Measurements from ENCODE around the gene CEACAM16.

CEACAM16 gene

DNA sequence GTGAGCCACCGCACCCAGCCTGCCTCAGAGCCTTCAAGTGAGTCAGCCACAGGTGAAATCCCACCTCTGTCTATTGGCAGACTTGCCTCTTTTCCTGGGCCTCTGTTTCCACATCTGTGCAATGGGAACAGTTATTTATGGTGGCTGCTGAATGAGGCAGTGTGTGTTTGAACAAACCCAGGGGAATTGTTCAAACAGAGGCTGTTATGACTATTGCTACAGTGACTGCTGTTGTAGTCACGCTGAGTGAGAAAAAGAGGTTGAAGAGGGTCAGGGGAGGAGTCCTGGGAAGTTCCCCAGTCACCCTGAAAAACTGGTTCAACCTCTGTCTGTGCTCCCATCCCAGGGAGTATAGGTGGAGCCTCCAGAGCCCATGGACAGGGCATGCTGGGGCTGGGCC lies 27.6 kb upstream of the CEACAM16 start, which contains the start of gene CEACAM19:
Gene CEACAM19, plus strand, starts transcription at position 83 of the 400 bp plus-strand sequence. CDS start 450 bp downstream, outside the sequence.
- Histone ChIP-seq H3K36me3 (replicated peaks) (no peaks in the 10 kb centered on the region), H3K27me3 (replicated peaks) (no peaks in the 10 kb centered on the region), H3K4me3 (ENCODE audit: low read depth, low read length) (no peak within 1 kb of the TSS), H3K27ac (no peak within 1 kb of the TSS)
- DNase-seq = no peak
- in situ Hi-C loops (cut with HindIII; ENCODE audit: low pct_ligation_motif_present, low sequenced_read_pairs) = no loop called here
- TF ChIP-seq, protein P1, sequence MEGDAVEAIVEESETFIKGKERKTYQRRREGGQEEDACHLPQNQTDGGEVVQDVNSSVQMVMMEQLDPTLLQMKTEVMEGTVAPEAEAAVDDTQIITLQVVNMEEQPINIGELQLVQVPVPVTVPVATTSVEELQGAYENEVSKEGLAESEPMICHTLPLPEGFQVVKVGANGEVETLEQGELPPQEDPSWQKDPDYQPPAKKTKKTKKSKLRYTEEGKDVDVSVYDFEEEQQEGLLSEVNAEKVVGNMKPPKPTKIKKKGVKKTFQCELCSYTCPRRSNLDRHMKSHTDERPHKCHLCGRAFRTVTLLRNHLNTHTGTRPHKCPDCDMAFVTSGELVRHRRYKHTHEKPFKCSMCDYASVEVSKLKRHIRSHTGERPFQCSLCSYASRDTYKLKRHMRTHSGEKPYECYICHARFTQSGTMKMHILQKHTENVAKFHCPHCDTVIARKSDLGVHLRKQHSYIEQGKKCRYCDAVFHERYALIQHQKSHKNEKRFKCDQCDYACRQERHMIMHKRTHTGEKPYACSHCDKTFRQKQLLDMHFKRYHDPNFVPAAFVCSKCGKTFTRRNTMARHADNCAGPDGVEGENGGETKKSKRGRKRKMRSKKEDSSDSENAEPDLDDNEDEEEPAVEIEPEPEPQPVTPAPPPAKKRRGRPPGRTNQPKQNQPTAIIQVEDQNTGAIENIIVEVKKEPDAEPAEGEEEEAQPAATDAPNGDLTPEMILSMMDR (IDR thresholded peaks at IDR 0.05; ENCODE audit: low read depth, low read length, missing control alignments) = no peak

DNA sequence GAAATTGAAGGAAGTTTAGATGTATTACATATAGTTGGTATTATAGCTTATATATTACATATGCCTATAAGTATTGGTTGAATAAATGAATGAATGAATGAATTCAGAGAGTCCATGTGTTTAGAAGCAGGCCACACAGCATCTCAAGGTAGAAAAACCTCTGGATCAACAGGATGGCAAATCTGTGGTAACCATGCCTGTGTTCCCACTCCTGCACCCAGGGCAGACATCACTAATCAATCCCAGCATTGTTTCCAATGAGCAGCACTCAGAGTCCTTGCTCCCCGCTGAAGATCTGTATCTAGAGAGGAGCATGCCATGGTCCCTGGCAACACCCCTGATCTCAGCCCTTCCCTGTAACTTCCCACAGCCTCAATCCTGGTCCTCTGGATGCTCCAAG lies 26.7 kb upstream of the CEACAM16 start:
- TF ChIP-seq, protein P1 (IDR thresholded peaks at IDR 0.05; ENCODE audit: low read depth, low read length, missing control alignments) = no peak
- Histone ChIP-seq H3K27ac (no peak overlapping the region), H3K4me3 (ENCODE audit: low read depth, low read length) (no peak overlapping the region), H3K27me3 (replicated peaks) (no peaks in the 10 kb centered on the region), H3K36me3 (replicated peaks) (no peaks in the 10 kb centered on the region)
- DNase-seq = no peak
- in situ Hi-C loops (cut with HindIII; ENCODE audit: low pct_ligation_motif_present, low sequenced_read_pairs) = no loop called here

DNA sequence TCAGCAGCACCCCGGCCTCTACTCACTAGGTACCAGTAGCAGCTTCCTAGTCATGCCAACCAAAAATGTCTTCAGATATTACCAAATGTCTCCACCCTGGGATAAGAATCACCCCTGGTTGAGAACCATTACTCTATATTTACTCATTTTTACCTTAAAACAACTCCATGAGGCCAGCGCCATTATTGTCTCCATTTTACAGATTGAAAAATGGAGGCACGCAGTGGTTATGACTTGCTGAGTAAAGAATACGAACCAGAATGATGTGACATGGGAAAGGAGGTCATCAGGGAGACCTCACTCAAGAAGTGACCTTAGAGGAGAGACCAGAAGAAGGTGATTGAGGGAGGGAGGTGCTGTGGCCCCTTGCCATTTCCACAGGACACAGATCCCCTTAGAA lies 25.4 kb upstream of the CEACAM16 start:
- H3K27ac ChIP-seq = no peak overlapping the region
- no peak for DNase-seq
- in situ Hi-C loops (cut with HindIII; ENCODE audit: low pct_ligation_motif_present, low sequenced_read_pairs) = no loop called here
- no peaks in the 10 kb centered on the region for H3K36me3 ChIP-seq (replicated peaks)
- no peaks in the 10 kb centered on the region for H3K27me3 ChIP-seq (replicated peaks)
- no peak overlapping the region for H3K4me3 ChIP-seq (ENCODE audit: low read depth, low read length)
- TF ChIP-seq, protein P1 (IDR thresholded peaks at IDR 0.05; ENCODE audit: low read depth, low read length, missing control alignments) = no peak

DNA sequence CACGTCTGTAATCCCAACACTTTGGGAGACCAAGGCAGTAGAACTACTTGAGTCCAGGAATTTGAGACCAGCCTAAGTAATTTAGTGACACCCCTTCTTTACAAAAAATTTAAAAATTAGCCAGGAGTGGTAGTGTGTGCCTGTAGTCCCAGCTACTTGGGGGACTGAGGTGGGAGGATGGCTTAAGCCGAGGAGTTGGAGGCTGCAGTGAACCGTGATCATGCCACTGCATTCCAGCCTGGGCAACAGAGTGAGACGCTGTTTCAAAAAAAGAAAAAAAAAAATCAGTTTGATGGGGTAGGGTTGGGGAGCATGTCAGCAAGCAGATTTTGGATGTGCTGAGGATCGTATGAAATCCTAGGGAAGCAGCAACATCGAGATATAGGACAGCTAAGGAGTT lies 23.4 kb upstream of the CEACAM16 start:
- no peak for DNase-seq
- Histone ChIP-seq H3K27me3 (replicated peaks) (no peaks in the 10 kb centered on the region), H3K27ac (no peak overlapping the region), H3K4me3 (ENCODE audit: low read depth, low read length) (no peak overlapping the region), H3K36me3 (replicated peaks) (no peaks in the 10 kb centered on the region)
- TF ChIP-seq, protein P1 (IDR thresholded peaks at IDR 0.05; ENCODE audit: low read depth, low read length, missing control alignments) = no peak
- in situ Hi-C loops (cut with HindIII; ENCODE audit: low pct_ligation_motif_present, low sequenced_read_pairs) = no loop called here

DNA sequence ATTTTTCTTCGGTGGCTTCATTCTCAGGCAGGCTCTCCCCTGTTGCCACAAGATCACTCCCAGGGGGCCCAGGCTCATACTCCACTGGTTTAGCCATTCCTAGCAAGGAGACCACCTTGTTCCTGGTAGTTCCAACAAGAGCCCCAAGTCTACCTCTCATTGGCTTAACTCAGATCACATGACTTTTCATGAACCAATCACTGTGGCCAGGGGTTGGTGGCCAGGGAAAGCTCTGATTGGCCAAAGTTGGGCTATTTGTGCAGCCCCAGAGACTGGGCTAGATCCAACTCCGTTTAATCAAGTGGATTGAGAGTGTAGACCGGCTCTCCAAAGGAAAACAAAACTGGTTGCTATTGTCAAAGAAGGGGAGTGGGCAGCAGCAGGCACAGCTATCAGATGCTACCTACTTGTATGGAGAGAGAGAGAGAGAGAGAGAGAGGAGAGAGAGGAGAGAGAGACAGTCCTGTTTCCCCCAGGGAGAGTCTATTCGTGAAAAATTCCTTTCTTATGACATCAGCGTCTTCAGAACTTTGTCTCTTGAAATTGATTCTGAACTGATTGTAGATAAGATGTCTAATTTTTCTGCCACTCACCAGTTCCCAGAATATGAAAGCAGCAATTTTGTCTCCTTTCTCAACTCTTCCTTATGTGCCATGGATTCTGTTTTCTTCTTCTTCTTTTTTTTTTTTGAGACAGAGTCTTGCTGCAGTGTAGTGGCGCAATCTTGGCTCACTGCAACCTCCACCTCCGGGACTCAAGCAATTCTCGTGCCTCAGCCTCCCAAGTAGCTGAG lies 21.7 kb upstream of the CEACAM16 start:
- Histone ChIP-seq H3K36me3 (replicated peaks) (no peaks in the 10 kb centered on the region), H3K27ac (peak overlapping the region; percentile 6), H3K27me3 (replicated peaks) (no peaks in the 10 kb centered on the region), H3K4me3 (ENCODE audit: low read depth, low read length) (no peak overlapping the region)
- TF ChIP-seq, protein P1 (IDR thresholded peaks at IDR 0.05; ENCODE audit: low read depth, low read length, missing control alignments) = no peak
- DNase-seq = peak; percentile 77
- in situ Hi-C loops (cut with HindIII; ENCODE audit: low pct_ligation_motif_present, low sequenced_read_pairs) = no loop called here

Data from brain microvascular endothelial cell (primary cell).